Fibroblast of skin of left biceps (primary cell): ENCODE measurements around the gene SPINK5.

Experiments used
- DNase-seq, 2 experiments: peaks; one replicate each; pipeline ENCODE4 v3.0.0-alpha.2; 2013; ENCODE audit warnings: low read depth in 2 of 2

The SPINK5 gene

GRCh38 chr5:148091991-148092964 is 28.5 kb downstream of the SPINK5 start:
- DNase-seq = no peak

- no peak for DNase-seq
Observed at GRCh38 chr5:148094336-148094735, 30.6 kb downstream of the SPINK5 start.

GRCh38 chr5:148104226-148104625 is 40.4 kb downstream of the SPINK5 start:
- DNase-seq = no peak

- DNase-seq = no peak
Observed at GRCh38 chr5:148107608-148108007, 43.8 kb downstream of the SPINK5 start.

- no peak for DNase-seq
Observed at GRCh38 chr5:148113243-148113642, 49.5 kb downstream of the SPINK5 start.

GRCh38 chr5:148120317-148120716 is 56.5 kb downstream of the SPINK5 start:
- DNase-seq = no peak

- DNase-seq = no peak
Observed at GRCh38 chr5:148125641-148126040, 61.9 kb downstream of the SPINK5 start.

- no peak for DNase-seq
Observed at GRCh38 chr5:148135091-148136048, 71.6 kb downstream of the SPINK5 start.

GRCh38 chr5:148140846-148141245 is 77.1 kb downstream of the SPINK5 start:
- DNase-seq = no peak

- no peak for DNase-seq
Observed at GRCh38 chr5:148141645-148142044, 77.9 kb downstream of the SPINK5 start.

- no peak for DNase-seq
Observed at GRCh38 chr5:148145916-148146315, 82.1 kb downstream of the SPINK5 start.

GRCh38 chr5:148146487-148146886 is 82.7 kb downstream of the SPINK5 start:
- no peak for DNase-seq

- DNase-seq = no peak
Observed at GRCh38 chr5:148147415-148147814, 83.6 kb downstream of the SPINK5 start.

GRCh38 chr5:148151872-148152271 is 88.1 kb downstream of the SPINK5 start:
- no peak for DNase-seq

GRCh38 chr5:148152781-148153180 is 89.0 kb downstream of the SPINK5 start:
- no peak for DNase-seq

- no peak for DNase-seq
Observed at GRCh38 chr5:148156609-148157008, 92.8 kb downstream of the SPINK5 start.

GRCh38 chr5:148162038-148162437 is 98.3 kb downstream of the SPINK5 start:
- DNase-seq = no peak

GRCh38 chr5:148163345-148163744 is 99.6 kb downstream of the SPINK5 start:
- DNase-seq = no peak

GRCh38 chr5:148166550-148167283 is 102.9 kb downstream of the SPINK5 start:
- DNase-seq = no peak

- no peak for DNase-seq
Observed at GRCh38 chr5:148168246-148168645, 104.5 kb downstream of the SPINK5 start, which contains the start of gene SPINK14. SPINK14 (plus strand) TSS chr5:148168546; CDS start chr5:148169733, 1,187 bp downstream.

- DNase-seq = no peak
Observed at GRCh38 chr5:148172377-148172776, 108.6 kb downstream of the SPINK5 start.
